GM18508 (cell line): ENCODE measurements around the gene PARVG.

ENCODE experiments used
- ATAC-seq: cut with Tn5 transposase; IDR thresholded peaks from one replicate; pipeline ENCODE4 v1.9.1; 2021; ENCODE audit warnings: moderate number of reproducible peaks; ENCODE audit not compliant: insufficient read depth, unreplicated experiment

Gene PARVG

GRCh38 chr22:44180706-44181032, at the start of gene PARVG:
TSS of gene PARVG (plus strand) at chr22:44180925. CDS start at chr22:44183330, 2,405 bp downstream.
- ATAC-seq = peak; percentile 46

DNA sequence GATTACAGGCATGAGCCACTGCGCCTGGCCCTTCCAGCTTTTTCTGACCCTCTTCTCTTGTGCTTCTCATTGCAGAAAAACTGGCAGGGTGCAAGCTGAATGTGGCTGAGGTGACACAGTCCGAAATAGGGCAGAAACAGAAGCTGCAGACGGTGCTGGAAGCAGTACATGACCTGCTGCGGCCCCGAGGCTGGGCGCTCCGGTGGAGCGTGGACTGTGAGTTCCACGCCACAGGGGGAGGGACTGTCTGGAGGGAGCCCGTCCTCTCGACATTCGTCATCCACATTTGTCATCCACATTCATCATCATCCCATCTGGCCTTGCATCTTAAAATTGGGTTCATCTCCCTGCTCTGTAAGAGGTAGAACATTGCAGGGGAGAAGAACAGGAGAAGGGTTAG, 49.3 kb upstream of the PARVG start:
- ATAC-seq = no peak

DNA sequence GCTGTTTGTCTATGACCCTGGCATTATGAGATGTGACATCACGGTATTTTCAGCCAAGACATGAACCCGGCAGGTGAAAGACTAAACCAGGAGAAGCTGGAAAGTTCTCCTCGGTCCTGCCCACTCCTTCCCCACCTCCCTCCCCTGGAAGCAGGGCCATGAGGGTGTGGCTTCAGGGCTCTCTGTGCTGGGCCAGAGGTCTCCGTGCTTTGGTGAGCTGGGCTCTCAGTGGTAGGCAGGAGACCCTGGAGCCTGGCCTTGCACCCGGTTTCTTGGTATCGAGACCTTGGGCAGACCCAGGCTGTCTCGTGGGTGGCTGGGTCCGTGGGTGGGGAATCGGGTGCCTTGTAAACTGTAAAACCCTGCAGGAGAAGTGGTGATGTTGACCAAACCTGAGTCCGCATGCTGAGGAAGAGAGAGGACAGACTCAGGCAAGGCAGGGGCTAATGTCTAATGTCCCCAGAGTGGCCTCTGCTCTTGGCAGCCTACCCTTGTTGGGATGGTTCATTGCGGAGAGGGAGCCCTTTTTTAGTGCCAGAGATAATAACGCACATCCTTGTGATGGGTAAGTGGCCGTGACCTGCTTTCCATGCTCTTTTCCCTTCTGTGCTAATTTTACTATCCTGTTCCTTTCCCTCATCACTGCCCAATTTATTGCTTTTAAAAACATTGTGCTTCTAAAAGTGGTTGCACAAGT, 48.6 kb upstream of the PARVG start:
- ATAC-seq = no peak

DNA sequence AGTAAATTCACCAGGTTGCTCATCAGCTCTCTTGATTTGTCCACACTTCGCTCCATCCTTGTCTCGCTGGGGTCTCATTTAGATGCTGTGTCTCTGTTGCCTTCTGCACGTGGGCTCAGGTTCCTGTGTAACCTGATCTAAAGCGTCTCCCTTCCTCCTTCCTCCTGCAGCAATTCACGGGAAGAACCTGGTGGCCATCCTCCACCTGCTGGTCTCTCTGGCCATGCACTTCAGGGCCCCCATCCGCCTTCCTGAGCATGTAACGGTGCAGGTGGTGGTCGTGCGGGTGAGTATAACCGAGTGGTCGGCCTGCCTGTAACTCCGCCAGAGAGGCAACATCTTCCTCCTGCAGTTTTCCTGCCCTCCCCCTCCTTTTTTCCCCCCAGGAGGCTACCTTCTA, 48.0 kb upstream of the PARVG start:
- ATAC-seq = no peak

DNA sequence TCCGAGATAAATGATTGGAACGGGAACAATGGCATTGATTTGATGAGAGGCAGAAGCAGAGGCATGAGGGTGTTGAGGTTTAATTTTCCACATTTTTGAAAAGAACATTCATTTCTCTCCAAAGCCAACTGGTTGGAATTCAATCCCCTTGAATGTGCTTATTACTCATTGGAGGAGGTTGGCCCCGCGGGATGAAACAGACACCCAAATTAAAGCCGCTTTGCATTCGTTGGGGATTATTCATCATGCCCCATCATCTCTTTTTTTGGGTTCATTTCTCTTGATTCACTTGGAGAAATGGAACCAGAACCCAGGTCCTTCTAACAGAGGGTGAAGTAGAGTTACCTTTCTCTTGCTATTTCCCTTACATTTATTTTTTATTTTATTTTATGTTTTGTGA, 47.6 kb upstream of the PARVG start:
- ATAC-seq = no peak

- no peak for ATAC-seq
Measured at GRCh38 chr22:44133901-44134571, 46.7 kb upstream of the PARVG start.

DNA sequence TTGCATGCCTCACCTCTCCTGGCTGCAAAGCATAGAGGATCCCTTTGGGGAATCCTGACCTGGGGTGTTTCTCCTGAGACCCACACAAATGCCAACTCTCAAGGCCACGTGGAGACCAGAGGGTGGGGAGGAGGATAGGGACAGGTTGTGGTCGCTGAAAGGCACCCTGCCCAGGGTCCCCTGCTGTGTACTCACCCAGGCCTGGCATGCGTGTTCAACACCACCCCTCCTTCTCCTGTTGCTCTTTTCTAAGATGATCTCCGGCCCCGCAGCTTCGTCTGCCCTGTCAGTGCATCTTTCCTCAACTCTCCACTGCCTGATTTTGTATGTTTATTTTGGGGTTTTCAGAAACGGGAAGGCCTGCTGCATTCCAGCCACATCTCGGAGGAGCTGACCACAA, 44.6 kb upstream of the PARVG start:
- ATAC-seq = no peak

GRCh38 chr22:44136786-44137185, 43.9 kb upstream of the PARVG start:
- no peak for ATAC-seq

DNA sequence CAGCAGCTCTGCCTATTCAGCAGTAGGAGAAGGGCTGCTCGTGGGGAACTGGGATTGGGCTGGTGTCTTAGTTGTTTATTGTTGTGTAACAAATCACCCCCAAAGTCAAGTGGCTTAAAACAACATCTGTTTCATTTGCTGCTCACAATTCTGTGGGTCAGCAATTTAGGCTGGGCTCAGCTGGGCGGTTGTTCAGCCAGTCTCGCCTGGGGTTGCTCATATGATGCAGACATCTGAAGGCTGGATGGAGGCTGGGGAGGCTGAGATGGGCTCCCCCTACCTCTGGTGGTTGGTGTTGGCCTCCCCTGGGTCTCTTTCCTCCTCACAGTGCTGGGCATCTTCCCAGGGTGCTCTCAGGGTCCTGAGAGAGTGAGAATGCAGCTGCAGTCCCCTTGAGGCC, 43.3 kb upstream of the PARVG start:
- ATAC-seq = no peak

GRCh38 chr22:44139773-44140172, 41.0 kb upstream of the PARVG start:
- ATAC-seq = no peak

DNA sequence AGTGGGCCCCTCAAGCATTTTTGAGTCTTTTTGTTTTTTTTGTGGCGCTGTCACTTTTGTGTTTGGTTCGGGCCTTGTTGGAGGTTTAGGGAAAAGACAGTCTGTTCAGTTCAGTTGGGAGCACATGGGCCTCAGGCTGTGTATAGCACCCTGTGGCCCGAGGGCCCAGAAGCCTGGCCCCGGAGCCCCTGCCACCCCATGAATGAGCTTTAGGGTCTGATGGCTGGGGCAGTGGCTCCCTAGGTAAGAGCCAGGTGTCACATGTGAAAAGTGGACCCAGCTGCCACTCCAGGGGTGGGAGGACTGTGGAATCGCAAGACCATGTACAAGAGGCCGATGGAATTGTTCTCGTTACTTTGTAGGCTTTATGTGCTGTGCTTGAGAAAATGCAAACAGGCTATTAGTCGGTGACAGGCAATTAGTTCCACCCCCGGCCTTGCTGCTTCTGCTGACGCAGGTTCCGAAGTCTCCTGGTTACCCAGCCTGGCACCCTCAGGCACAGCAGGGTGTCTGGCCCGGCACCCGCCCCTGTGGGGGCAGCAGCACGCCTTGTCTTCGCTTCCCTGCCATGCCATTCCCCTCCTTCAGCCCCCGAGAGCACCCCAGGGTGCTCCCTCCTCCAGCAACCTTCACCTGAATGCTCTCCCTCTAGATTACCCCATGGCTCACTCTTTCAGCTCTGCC, 38.2 kb upstream of the PARVG start:
- ATAC-seq = no peak

DNA sequence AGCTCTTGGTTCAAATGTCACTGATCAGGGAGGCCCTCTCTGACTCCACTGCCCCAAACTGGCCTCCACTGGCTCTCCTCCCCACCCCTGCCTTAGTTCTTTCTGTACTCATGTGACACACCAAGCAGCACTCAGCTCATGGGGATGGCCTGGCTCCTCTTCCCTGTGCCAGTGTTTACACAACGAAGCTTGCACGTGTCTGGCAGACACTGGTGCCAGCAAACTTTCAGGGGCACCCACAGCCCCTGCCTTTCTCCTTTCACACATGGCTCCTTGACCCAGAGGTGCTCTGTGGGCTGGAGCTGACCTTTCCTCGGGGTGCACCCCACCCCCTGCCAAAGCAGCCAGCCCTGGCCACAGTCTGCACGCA, 37.6 kb upstream of the PARVG start:
- ATAC-seq = no peak

DNA sequence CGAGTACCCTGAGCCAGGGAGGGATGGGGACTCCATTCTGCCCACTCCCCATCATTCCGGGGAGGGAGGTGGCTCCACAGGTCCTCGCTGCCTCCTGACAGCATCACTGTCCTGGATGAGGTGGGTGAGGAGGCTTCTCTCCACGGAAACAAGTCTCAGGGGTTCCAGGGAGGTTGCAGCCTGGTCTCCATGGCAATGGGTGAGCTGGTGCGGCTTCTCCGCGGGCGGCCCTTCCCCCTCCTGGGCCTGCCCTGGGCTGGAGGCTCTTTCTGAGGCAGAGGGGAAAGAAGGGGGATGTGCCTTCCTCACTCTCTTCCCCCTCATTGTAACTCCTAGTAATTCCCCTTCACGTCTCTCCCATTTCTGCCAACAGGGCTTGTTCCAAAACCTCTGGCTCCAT, 37.1 kb upstream of the PARVG start:
- ATAC-seq = no peak

GRCh38 chr22:44144046-44144569, 36.6 kb upstream of the PARVG start:
- no peak for ATAC-seq

DNA sequence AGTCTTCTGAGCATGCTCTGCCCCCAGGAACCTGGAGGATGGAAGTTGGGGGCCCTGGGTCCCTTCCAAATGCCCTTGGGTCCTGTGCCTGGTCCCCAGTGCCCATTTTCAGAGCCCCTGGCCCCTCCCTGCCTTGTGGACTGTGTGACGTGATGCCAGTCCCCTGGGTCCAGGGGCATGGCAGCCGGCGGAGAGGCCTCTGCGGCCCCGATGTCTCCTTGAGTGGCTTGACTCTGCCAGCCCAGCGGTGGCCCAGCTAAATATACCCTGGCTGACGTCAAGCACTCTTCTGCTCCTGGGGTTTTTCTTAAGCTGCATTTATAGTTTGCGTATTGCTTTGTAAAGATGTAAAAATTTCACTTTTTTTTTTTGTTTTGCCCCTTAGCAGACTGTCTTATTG, 35.2 kb upstream of the PARVG start:
- ATAC-seq = no peak

DNA sequence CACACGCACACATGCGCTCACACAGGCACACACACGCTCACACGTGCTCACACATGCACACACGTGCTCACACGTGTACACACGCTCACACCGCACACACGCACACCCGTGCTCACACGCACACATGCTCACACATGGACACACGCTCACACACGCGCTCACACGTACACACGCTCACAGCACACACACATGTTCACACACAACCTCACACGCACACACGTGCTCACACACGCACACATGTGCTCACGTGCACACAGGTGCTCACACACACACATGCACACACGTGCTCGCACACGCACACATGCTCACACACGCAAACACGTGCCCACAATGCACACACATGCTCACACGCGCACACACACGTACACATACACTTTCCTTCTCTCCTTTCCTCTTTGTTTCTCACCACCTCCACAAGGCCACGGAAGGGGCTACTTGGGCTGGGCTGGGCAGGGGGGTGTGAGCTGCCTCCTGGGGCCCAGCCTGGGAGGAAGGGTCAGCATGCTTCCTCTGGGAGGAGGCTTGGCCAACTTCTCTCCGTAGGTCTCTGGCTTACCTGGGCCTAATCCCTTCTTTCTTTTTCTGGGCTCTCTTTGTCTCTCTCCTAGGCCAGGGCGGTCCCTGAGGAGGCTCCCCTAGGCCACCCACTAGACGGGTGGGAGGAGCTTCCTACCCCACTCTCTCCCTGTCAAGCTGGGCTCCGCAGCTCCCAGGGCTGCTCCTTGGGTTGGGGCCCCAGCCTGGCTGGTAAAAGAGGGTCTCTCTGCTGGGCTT, 34.5 kb upstream of the PARVG start:
- no peak for ATAC-seq

- no peak for ATAC-seq
Measured at GRCh38 chr22:44147008-44147645, 33.6 kb upstream of the PARVG start.

DNA sequence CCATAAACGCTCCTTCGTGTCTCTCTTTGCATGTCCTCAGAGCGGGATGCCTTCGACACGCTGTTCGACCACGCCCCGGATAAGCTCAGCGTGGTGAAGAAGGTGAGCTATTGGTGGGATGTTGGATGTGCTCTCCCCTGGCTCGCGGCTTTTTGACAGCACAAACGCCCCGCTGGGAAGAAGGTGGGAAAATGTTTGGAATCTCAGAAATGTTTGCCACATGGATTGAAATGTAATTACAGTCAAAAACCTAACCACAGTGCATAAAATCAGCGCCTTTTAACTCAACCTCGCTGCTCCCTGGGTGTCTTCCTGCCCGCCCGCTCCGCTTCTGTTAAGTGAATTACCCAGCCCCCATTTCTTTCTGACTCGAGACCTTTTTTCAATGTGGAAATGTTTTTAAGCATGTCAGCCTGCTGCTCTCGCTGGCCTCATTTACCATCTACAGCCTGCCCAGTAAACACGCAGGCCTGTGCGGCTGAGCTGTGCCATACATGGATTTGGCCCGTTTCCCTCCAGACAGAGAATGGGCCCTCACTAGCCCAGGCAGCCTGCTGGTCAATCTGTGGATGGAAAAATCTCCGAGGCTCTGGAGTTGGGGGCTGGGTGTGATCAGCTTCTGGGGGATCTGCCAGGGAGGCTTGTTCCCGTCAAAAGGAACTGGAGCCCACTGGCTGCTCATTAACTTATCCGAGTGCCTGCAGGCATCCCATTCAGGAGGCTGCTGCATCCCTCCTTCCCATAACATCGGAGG, 32.7 kb upstream of the PARVG start:
- no peak for ATAC-seq

GRCh38 chr22:44151676-44152075, 29.0 kb upstream of the PARVG start:
- ATAC-seq = no peak

DNA sequence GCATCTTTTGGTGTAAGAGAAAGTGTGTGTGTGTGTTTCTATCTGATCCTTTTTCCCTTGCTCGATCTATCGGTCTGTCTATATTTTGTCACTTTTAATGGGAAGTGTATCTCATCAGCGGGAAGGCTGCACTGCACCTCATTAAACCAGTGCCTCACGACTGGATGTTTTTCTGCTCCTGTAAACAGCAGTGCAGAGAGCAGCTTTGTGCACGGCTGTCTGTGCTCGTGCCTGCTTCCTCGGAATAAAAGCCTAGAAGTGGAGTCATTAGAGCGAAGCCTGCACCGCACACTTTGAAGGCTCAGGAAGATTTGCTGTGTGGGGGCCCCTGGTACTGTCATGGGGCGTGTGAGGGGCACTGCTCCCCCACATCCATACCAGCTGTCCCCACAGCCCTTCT, 27.0 kb upstream of the PARVG start:
- no peak for ATAC-seq
